NCI-H146 (cell line): ENCODE data around the gene PRSS58.

Source experiments
- DNase-seq: peaks from one replicate; lab custom pipeline; 2025; lab: John Stamatoyannopoulos, UW

Gene PRSS58, protein sequence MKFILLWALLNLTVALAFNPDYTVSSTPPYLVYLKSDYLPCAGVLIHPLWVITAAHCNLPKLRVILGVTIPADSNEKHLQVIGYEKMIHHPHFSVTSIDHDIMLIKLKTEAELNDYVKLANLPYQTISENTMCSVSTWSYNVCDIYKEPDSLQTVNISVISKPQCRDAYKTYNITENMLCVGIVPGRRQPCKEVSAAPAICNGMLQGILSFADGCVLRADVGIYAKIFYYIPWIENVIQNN

DNA sequence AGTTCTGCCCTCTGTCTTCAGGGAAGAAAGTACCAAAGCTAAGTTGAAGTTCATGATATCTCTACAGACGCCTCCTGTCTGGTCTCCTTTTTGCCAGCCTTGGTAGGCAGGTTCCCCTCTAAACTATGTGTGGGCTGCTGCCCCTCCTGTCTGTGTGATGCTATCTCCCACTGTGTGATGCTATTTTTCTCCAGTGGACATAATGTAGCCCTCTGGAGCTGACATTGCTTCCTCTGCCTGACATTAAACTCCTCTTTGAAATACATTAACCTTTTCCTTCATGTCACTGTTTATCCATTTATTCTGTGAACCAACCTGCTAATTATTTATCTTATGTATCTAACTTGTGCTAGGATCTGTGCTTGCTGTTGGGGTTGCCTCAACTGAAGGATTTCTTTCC is at the start of gene PRSS58:
Gene PRSS58, minus strand, starts transcription at position 101 of the 400 bp plus-strand sequence. CDS start 351 bp downstream, outside the sequence.
- no peak for DNase-seq

DNA sequence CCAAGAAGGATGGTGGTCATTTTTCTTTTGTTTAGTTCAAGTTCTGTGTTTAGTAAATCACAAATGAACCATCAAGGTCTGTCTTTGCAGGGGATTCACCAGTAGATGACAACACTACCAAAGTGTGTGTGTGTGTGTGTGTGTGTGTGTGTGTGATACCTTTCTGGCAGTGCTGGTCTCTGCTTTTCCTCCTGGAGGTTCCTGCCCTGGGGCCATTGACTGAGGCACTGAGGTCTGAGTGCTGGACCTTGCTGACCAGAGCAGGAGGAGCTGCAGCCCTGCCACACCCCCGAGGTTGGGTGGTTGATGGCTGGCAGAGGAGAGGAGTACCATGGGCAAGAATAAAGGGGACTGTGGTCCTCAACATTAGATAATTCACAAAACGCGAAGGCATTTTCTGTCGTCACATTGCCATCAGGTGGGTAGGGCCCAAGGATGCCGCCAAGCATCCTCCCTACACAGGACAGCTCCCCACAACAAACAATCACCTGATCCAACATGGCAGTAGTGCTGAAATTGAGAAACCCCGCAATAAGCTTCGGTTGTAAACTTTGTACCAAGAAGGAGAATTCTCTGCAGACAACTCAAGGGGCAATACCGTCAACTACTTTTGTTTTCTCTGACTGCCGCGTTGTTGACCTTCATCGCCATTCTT is 49.5 kb upstream of the PRSS58 start:
- DNase-seq, result no peak

DNA sequence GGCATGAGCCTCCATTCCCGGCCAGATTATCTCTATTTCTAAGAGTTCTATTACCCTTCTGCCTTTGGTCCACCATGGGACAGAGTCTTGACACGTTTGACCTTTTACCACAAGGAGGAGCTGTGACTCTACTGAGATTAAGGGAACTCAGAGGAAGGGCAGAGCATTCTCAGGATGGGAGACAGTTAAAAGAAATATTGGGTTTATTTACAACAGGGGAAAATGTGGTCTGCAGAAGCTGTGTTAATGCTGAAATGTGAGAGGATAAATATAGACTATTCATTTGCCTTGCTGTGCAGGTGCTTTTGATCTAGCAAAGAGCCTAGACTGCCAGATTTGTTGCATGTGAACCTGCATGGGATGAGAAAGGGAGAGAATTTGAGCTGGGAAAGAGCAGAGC is 45.8 kb upstream of the PRSS58 start:
- no peak for DNase-seq

DNA sequence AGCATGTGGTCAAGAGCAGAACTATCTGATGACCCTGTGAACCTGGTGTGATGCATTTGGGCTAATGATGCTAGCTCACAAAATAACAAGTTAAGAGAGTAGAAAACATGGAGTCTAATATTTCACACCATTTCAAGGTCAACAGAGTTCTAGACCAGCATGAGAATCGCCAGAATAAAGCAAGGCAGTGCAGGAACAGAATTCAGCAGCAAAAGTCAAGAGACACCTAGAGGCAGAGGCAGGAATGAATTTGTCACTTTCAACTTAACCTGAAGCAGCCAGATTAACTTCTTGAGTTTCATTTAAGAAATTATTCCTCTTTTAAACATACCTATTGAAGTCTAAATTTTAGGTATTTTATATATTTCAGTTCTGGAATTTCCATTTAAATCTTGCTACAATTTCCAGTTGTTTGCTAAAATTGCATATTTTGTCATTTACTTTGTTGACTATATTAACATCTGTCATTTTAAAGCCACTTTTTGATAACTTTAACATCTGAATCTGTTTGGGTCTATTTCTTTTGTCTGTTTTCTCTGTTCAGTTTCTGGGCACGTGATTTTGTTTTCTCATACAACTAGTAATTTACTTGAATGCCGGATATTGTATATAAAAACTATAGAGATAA is 44.2 kb upstream of the PRSS58 start:
- no peak for DNase-seq

DNA sequence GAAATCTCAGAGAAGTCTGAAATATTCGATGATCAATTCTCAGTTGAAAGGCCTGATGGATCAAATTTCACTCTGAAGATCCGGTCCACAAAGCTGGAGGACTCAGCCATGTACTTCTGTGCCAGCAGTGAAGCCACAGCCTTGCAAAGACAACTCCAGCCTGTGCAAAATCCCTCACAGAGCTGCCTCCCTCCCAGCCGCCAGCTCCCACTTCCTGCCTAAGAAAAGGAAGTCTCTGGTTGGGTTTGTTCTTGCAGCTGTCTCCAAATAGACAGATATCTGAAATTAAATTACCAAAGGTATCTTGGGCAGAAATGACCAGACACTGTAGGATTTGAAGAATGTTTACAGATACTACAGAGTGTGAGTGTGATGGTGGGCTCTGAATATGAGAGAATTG is 43.4 kb upstream of the PRSS58 start:
- DNase-seq, result no peak

DNA sequence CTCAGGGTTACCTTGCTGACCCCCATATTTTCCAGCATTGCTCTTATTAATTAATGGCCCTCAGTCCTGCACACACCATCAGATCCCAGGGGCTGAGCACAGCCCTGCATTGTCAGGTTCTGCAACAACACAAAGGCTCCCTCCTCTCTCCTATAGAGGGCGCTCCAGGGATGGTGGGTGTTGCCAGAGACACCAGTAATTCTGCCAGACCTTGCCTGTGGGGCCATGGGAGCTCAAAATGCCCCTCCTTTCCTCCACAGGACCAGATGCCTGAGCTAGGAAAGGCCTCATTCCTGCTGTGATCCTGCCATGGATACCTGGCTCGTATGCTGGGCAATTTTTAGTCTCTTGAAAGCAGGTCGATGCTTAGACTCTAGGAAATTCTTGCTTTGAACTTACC is 42.8 kb upstream of the PRSS58 start:
- DNase-seq, result no peak

DNA sequence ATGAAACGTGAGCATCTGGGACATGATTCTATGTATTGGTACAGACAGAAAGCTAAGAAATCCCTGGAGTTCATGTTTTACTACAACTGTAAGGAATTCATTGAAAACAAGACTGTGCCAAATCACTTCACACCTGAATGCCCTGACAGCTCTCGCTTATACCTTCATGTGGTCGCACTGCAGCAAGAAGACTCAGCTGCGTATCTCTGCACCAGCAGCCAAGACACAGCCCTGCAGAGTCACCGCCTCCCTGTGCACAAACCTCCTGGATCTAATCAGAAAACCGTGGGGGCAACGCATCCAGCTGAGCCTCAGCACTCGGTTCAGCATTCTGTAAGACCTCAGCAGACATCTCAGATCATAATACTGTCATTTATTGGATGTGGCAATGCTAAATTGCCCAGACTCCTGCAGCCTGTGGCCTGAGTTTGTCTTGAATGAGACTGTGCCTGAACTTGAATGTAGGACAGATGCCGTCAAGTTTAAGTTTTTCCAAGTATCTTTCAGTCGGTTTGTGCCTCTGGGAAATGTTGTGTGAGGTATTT is 41.5 kb upstream of the PRSS58 start:
- DNase-seq, result no peak

DNA sequence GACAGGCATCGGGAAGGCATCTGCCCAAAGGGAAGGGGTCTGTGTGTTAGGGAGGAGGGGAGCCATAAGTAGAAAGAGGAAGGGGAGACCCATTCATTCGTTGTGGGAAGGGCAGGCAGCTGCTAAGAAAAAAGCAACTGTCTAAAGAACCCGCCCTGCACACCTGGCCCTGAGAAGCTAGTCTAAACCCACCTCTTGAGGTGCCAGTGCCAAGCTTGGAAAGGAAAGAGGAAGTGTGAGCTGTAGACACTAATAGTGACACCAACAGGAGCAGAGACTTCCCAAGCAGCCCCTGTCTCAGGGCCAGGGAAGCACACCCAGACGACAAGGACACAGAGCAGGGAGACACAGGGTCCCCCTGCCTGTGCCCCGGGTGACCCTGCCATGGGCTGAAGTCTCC is 40.8 kb upstream of the PRSS58 start:
- no peak for DNase-seq

DNA sequence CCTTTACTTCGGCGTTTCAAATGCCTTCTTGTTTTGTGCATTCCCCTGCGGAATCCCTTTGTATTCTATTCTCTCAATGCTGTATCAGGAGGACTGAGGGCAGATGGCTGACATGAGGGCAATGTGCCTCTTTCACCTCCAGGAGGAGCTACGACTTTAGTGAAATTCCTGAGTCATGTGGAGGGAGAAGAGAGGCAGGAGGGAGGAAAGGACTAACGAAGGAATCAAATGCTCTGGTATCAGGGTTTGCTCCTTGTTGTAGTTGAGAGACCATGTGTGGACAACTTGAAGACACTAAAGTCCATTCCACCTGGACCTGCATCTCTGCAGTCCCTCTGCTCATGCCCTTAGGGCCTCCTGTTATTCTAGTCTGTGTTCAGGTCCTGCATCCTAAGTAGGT is 40.2 kb upstream of the PRSS58 start:
- DNase-seq, result no peak

DNA sequence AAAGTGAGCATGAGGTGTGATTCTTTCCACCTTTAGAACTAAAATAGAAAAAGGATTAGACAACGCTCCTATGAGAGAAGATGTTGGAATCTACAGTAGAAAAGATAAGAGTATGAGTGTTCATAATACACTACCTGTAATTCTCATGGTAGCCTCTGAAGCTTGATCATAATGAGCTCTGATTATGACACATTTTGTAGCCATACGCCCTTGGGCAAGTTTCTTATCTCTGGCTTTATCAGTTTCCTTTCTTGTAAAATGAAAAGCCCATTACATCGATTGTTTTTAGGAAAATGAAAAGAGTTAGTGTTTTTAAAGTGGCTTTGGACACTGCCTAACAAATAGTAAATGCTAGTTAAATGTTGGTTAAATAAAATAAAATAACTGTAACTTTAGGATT is 22.4 kb upstream of the PRSS58 start:
- DNase-seq, result no peak

DNA sequence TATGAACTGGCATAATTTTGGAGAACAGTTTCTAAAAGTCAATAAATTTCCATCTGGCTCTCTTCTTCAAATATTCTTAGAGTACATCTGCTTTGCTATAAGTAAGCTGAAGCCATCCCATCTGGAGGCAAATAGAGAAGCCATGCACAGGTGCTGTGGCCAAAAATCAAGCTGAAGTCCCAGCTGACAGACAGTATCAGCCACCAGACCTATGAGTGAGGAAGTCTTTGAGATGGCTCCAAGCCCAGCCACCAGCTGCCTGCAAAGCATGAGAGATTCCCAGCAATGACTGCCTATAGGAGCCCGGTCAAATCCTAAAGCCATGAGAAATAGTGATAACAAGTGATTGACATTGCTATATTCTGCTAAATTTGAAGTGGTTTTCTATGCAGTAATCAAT is 21.7 kb upstream of the PRSS58 start:
- no peak for DNase-seq

DNA sequence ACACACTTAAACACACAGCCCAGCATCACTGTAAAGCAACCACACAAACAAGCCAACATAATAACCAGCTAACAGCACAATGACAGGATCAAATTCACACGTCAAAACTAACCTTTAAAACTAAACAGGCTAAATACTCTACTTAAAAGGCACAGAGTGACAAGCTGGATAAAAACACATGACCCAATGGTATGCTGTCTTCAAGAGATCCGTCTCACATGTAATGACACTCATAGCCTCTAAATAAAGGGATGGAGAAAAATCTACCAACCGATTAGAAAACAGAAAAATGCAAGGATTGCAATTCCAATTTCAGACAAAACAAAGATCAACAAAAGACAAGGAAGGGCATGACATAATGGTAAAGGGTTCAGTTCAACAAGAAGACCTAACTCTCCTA is 17.2 kb upstream of the PRSS58 start:
- no peak for DNase-seq

DNA sequence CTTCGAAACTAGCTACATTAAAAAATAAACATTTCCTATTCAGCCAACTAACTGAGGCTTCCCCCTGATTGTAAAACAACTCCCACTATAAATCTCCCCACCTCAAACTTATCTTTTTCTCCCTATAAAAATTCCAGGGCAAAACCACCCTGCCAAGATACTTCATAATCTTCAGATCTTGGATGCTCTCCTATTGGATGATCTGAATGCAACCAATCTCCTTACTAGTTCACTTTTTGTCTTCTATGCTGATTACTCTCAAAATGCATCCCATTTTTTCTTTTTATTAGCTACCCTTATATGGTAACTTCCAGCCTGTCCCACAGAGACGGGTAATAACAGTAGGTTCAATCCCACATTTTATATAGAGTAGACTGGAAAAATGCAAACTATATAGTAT is 15.0 kb upstream of the PRSS58 start:
- DNase-seq, result no peak

DNA sequence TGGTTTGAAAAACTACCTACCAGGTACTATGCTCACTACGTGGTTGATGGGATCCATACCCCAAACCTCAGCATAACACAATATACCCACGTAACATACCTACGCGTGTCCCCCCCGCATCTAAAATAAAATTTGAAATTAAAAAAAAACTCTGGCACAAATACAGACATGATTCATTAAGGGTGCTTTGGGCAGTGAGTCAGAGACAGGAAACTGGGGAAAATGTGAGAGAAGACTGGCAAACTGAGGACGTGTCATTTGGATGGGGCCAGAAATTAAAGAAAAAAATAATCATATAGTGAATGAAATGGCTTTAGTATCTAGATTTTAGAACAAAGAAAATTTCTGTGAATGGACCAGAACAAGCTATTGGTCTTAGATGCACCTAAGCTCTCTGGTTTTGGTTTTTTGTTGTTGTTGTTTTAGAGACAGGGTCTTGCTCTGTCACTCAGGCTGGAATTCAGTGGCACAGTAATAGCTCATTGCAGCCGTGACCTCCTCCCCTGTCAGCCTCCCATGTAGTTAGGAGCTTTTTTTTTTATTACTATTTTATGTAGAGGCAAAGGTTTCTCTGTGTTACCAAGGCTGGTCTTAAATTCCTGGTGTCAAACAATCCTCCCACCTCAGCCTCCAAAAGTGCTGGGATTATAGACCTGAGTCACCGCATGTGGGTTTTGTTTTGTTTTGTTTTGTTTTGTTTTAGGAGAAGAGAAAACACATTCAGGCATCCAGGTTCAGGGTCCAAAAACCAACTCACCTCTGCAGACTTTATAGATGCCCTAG is 5.9 kb upstream of the PRSS58 start:
- no peak for DNase-seq

DNA sequence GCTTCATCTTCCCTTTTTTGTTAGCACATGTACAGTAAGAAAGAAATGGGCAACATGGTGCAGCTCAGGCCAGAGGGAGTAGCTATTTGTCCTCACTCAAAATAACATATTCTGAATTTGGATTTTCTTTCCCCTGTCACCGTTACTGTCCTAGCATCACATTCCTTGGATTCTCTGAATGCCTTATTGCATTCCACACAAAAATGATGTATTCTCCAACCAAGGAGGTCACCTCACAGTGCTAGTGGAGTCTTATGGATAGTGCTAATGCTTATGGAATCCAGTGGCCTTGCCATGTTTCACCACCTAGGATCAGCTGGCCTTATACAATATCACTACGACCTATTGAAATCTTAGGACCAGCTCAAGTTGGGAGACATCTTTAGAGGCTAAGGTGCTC is 7.2 kb downstream of the PRSS58 start:
- no peak for DNase-seq

DNA sequence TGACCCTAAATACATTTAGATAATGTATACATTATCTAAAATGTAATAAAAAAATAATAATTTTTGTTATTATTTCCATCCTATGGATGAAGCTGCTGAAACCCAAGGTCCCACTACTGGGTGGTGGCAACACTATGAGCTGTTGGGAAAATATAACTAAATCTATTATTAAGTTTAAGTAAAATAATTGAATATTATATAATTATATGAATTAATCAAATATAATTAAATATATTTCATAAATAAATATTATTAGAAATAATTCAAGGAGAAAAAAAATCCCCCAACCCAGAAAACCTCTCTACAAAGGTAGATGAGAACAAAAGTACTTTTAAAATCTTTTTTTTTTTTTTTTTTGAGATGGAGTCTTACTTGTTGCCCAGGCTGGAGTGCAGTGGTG is 7.9 kb downstream of the PRSS58 start:
- no peak for DNase-seq

DNA sequence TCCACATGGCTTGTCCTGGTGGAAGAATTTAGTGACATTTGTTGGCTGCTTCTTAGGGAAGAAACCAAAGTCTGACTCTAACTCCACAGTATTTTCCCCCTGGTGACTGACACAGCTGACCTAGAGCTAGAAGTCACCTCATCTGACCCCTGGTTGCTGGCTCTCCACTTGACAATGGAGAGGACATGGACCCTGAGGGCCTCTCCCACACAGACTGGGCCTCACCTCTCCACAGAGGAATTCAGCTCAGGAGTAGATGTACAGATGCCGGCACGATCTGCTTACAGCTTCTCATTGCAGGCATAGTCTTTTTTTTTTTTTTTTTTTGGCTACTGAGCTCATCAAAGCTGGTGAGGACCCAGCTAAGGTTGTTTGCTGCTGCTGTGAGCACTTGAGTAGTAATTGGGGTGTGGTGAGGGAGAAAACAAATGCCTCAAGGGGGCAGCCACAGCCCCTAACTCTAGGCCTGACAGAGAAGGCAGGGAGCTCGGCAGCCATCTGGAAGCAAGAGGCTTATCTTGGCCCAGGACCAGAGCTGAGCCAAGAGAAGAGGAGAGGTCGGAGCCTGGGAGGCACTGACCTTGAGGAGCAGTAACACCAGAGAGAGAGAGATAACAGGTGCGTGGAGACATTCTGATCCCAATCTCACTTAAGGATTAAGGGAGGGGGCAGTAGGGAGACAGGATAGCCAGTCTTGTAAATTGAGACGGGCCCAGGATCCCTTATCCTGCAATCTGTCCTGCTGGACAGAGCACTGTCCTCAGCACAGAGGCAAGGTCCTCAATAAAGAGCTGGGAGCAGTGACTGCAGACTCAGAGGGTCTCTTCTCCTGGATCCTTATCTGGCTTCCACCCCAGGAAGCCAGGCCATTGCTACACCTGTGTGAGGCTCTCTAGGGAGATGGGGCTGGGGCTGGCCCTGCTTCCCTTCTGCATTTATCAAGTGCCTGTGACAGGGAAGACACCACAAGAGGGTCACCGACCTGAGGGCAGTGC is 9.4 kb downstream of the PRSS58 start:
- DNase-seq, result no peak

DNA sequence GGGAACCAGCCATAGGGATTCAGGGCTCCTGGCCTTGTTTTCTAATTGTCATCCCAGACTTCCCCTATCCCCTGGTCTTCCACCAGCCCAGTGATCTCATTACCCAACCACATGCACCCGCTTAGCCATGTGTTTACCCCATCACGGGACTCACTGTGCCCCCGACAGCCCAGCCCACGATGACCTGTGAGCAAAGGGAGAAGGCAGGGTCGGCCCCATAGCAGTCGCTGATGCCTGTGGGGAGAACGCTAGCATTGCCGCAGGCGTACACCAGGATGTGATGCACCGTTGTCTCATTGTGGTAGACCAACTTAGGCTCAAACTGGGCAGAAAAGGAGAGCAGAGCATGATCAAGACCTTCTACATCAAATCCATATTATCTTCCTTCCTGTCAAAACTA is 14.0 kb downstream of the PRSS58 start:
- DNase-seq, result no peak

DNA sequence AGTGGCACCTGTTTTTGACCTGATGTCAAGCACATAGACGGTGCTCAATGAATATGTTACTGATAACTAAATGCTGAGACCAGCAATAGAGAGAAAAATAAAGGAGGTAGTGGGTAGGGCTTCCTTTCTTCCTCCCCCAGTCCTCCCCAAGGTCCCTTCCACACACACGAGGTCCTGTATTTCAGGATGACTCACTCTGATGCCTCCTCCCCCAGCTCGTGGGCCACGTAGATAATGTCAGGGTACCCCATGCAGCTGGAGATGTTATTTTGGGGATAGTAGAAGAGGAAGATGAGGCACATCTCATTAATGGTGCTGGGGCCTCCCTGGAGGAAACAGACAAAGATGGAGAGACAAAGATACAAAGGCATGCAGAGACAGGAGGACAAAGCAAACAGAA is 17.3 kb downstream of the PRSS58 start:
- DNase-seq, result no peak

DNA sequence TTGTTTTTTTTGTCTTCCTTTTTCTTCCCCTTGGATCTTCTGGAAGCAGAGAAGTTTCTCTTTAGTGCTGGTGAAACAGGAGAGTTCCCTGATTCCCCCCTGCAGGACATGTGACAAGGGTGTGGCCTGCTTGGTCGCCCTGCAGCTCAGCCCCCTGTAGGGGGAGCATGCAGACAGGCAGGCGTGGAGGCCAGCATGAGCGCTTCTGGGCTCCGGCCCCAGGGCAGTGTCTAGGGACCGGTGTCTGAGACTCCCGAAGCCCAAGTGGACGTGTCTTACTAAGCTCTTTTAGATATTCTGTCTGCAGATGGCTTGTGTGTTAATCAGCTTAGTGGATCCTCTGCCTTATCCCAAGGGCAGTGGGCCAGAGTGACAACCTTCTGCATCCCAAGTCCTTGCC is 26.1 kb downstream of the PRSS58 start:
- DNase-seq, result no peak

DNA sequence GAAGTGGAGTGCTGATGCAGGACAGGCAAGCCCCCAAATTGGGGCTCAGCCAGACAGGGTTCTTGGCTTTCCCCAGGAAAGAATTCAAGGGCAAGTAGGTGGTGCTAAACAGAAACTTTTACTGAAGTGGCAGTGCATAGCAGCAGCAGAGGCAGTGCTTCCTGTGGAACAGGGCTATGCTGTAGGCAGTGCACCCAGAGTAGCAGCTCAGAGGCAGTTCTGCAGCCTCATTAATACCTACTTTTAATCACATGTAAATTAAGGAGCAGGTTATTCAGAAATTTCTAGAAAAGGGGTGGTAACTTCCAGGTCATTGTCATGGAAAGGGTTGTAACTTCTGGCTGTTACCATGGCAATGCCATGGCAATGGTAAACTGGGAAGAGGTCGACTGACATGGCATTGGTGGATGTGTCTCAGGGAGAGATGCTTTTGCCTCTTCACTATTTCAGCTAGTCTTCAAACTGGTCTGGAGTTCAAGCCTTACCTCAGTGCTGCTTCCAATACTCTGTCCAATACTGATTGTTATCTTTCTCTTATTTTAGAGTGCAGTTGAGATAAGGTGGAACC is 29.2 kb downstream of the PRSS58 start:
- DNase-seq, result no peak
